GM18873 (cell line): ENCODE data around the gene NDUFA13.

Experiments used
- ATAC-seq: cut with Tn5 transposase; IDR thresholded peaks from one replicate; pipeline ENCODE4 v1.9.1; 2021; ENCODE audit warnings: mild to moderate bottlenecking, moderate library complexity, moderate number of reproducible peaks; ENCODE audit not compliant: unreplicated experiment, low FRiP score

The NDUFA13 gene

DNA sequence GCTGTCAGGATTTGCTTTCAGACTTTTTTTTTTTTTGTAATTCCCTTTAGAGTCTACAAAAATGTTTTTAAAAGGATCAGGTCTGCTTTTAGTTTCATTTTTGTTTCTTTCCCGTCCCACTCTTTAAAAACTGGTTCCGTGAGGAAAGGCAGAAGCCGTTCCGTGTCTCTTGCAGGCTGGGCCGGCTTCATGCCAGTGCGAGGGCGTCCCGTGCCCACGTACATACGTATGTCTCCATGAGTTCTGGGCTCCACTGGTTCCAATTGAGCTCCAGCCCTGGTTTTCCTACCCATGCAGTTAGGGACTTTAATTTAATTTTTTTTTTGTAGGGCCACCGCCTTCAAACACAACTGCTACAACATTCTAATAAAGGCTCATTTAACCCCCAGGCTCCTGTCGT is 9.4 kb upstream of the NDUFA13 start:
- ATAC-seq, result no peak

DNA sequence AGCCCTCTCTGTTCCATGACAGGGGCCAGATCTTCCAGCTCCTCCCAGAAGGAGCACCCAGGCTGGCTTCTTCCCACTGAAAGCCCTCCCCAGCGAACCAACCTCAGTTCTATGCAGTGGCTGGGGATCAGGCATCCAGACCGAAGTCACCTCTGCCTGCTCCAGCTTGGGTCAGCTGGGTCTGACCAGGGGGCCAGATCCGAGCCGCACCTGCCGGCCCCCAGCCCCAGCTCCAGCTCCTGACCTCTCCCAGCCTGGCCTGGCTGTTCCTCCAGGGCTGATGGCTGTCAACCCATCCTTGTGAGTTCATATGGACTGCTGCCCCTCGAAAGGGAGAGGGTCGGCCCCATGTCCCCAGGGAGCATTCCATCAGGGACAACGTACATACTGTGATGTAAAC is 8.7 kb upstream of the NDUFA13 start:
- ATAC-seq, result no peak

DNA sequence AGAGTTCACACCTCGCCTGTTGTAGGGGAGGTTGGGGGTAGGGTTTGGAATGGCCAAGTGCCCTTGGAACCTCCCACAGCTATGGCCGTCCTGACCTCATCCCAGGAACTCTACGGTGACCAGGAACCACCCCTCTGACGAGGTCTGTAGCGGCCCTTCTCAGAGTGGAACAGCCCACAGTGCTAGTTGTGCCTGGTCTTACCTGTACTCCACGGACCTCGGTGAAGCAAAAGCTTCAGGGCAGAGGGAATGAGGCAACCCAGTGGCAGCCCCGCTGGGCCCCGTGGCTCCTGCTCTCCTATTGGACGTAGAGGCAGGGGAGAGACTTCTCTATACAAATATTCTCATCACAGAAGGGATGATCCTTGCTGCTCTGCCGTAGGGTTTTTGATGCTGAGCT is 7.8 kb upstream of the NDUFA13 start:
- no peak for ATAC-seq

DNA sequence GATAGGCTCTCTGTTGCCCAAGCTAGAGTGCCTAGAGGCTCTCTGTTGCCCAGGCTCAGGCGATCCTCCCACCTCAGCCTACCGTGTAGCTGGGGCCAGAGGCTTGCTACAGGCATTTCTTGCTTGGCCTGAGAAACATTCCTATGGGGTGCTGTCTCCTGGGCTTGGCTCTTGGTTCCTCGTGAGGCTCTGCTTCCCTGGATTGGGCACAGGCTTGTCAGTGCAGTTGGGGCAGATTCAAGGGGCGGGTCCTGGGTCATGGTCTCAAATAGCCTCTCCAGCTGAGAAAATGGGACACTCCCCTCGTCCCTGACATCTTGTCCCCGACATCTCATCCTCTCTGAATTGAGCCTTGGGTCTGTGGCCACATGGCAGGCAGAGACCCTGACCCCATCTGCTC is 5.6 kb upstream of the NDUFA13 start:
- no peak for ATAC-seq

DNA sequence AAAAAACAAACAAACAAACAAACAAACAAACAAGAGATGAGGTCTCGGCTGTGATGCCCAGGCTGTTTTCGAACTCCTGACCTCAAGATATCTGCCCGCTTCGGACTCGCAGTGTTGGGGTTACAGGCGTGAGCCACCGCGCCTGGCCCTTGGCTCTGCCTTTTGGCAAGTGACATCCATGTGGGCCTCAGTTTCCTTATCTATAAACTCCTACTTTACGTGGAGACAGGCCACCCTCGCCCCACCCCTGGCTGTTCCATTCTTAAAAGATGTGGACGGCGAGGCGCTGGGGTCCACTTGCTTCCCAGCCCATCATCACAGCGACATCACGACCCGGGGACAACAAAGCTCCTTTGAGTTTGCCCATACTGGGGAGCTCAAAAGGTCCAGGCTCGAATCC is 2.3 kb upstream of the NDUFA13 start:
- no peak for ATAC-seq

DNA sequence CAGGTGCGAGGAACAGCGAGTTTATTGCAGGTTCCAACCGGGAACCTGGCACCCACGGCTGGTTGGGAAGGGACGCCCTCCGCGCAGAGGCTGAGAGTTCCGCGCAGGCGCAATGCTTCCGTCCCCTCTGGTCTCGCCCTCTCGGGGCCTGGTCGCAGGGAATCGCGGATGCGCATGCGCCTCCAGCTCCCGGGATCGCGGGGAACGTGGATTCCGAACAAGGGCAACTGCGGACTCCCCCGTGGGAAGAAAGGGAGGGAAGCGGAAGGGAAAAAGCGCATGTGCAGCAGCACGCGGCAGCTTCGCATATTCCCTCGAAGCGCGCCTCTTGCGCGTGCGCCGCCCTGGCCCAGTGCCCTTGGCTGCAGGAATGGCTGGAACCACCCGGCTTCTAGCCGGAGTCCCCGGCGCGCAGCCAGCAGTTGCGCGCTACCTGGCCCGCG is 1.8 kb upstream of the NDUFA13 start:
- ATAC-seq, result no peak

DNA sequence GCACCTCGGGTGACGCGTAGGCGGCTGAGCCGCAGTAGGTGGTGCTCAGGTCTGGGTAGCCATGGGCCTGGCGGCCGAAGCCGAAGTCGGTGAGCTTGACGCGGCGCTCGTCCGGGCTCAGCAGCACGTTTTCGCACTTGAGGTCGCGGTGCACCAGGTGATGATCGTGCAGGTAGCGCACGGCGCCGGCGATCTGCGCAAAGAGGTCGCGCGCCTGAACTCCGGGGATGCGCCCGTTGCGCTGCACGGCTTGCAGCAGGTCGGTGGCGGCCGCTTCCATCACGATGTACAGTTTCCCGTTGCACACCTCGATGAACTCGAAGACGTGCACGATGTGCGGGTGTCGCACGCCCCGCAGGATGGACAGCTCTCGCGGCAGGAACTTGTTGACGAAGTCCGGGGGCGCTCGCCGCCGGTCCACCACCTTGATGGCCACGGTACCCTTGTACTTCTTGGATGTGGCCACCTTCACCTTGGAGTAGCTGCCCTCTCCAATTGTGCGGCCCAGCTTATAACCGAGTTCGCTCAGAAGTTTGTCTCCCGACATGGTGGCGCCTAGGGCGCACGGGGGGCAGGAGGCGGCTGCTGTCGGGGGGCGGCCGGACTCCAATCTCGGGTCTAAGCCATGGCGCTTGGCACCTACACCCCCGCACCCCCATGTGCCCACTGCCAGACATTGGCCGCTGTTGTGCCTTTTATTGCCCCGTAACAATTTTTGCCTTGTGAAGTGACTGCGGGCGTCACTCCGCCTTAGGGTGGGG is 964 bp upstream of the NDUFA13 start, which contains the start of gene TSSK6:
TSSK6 (minus strand) TSS at position 668 of the 761 bp plus-strand sequence; CDS start at position 547, 121 bp downstream.
- ATAC-seq, result no peak

DNA sequence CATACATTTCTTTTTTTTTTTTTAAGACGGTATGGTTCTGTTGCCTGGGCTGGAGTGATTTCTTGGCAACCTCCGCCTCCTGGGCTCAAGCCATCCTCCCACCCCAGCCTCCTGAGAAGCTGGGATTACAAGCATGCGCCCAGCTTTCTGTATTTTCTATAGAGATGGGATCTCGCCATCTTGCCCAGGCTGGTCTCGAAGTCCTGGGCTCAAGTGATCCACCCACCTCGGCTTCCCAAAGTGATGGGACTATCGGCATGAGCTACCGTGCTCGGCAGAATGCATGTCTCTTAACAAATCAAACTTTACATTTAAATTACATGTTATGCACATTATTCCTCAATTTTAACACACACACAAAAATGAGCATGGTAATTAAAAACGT is 1.2 kb downstream of the NDUFA13 start:
- no peak for ATAC-seq

DNA sequence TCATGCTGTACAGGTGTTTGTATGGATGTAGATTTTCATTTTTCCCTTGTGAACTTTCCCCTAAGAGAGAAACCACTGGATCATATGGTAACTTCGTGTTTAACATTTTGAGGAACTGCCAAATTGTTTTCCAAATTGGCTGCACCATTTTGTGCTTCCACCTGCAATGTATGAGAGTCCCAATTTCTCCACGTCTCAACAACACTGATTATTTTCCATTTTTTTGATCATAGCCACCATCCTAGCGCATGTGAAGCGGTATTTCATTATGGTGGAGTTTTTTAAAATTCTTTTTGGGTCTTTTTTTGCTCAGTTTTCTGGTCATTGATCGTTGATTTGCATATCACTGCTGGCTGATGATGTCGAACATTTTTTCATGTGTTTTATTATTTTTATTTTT is 5.0 kb downstream of the NDUFA13 start:
- no peak for ATAC-seq

DNA sequence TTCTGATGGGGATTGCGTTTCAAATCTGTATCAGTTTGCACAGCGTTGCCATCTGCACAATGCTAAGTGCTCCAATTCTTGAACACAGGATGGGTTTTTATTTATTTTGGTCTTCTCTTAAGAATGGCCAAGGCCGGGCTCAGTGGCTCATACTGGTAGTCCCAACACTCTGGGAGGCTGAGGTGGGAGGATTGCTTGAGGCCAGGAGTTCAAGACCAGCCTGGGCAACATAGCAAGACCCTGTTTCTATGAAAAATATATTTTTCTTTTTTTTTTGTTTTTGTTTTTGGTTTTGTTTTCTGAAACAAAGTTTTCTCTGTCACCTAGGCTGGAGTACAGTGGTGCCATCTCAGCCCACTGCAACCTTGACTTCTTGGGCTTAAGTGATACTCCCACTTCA is 7.2 kb downstream of the NDUFA13 start:
- no peak for ATAC-seq

DNA sequence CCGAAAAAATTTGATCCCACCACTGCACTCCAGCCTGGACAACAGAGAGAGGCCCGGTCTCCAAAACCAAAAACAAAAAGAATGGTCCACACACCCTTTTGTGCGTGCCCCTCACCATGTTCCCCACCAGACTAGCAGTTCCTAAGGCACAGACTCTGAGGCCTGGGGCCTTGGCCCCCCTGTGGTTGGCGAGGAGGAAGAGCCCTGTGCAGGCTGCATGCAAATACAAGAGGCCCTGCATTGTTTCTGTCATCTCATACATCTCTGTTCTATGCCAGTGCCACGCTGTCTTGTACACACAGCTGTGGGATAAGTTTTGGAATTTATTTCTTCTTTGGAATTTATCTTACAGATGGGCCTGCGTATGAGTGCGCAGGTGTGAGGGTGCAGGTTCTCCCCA is 8.0 kb downstream of the NDUFA13 start:
- ATAC-seq, result no peak

DNA sequence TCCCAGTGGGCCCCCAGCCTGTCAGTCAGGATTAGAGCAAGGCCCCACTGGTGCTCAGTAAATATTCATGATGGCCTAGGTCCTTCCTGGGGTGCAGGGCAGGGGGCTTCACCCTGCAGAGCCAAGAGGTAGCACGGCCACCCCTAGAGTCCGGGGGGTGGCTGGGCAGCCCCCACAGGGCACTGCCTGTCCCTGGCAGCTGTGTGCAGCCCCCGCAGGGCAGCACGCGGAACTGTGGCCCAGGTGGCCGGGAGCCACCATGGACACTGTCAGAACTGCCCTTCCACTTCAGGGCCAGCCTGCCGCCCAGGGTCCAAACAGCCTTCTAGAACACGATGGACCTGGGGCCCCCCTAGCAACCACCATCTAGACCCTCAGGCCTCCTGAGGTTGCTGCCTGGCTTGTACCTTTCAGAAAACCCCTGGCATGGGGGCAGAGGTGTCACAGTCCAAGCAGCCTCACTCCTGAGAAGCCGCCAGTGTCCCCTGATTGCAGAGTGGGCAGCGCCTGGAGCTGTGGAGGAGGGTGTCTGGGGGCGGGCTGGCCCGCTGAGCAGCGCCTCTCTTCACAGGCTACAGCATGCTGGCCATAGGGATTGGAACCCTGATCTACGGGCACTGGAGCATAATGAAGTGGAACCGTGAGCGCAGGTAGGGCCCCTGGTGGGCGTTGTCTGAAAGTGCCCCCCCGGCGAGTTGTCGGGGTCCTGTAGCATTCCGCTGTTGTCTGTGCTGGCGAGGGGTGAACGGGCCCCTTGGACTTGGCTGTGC is 9.8 kb downstream of the NDUFA13 start:
- ATAC-seq, result no peak

DNA sequence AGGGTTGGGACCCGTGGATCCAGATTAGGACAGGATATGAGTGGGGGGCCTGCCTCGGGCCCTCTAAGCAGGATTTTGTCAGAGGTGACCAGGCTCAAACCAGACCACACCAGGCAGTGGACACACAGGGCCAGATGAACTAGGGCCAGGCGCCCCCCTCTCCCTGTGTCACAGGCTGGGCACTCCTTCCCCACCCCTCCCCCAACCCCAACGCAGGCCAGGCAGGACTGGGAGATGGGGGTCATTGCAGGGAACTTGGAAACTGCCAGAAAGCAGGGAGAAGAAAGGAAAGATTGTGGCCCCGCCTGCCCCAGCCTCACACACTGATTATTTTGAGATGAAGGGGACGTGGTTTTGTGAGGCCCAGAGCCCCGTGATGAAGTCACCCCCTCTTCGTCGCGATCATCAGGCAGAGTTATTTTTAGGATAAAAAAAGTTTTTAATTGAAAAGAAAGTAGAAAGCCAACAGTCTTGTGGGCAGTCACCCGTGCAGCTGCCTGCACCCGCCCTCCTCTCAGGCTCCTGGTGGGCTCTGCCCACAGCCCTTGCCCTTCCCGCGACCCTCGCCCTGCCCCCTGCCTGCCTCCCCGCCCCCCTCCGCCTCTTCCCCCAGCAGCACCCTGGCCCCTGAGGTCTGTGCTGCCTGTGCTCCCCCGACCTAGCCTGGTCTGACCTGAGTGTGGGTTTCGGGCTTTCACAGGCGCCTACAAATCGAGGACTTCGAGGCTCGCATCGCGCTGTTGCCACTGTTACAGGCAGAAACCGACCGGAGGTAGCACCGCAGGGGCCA is 10.8 kb downstream of the NDUFA13 start:
- no peak for ATAC-seq

DNA sequence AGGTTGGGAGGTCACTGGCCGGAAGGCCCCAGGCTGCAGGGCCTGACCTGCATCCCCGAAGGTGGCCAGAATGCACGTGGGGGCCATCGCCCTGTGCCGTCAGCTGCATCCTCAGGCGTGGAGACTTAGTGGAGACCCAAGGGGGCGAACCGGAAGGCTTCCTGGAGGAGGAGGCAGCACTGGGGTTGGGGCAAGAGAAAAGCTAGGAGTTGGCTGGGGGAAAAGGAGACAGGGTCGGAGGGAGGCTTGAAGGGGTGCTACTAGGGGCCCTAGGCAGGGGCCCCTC is 11.3 kb downstream of the NDUFA13 start:
- no peak for ATAC-seq

DNA sequence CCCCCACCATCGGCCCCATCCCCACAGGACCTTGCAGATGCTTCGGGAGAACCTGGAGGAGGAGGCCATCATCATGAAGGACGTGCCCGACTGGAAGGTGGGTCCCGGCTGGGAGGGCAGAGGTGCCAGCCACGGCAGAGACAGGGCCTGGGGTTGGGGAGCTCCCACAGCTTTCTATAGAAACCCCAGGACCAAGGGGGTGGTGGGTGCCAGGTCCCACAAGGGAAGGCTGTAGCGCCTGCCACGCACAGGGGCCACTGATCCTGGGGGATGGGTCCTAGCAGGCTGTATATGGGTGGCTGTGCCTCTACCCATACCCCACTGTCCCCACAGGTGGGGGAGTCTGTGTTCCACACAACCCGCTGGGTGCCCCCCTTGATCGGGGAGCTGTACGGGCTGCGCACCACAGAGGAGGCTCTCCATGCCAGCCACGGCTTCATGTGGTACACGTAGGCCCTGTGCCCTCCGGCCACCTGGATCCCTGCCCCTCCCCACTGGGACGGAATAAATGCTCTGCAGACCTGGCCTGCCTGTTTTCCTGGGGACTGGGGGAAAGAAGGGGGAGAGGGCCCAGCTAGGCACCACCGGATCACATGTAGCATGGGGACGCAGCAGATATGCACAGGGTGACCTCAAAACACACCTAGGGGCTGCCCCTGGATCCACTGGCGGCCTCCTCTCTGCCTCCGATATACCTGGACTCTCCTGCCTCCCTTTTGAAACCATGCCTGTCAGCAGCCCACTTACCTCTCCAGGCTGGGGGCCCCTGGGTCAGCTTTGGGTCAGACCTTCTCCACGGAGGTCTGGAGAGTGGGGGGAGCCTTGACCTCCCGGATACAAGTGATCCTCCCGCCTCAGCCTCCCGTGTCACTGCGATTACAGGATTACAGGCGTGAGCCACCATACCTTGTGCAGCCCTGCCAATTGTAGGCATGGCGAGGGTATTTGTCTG is 11.9 kb downstream of the NDUFA13 start:
- ATAC-seq, result no peak

DNA sequence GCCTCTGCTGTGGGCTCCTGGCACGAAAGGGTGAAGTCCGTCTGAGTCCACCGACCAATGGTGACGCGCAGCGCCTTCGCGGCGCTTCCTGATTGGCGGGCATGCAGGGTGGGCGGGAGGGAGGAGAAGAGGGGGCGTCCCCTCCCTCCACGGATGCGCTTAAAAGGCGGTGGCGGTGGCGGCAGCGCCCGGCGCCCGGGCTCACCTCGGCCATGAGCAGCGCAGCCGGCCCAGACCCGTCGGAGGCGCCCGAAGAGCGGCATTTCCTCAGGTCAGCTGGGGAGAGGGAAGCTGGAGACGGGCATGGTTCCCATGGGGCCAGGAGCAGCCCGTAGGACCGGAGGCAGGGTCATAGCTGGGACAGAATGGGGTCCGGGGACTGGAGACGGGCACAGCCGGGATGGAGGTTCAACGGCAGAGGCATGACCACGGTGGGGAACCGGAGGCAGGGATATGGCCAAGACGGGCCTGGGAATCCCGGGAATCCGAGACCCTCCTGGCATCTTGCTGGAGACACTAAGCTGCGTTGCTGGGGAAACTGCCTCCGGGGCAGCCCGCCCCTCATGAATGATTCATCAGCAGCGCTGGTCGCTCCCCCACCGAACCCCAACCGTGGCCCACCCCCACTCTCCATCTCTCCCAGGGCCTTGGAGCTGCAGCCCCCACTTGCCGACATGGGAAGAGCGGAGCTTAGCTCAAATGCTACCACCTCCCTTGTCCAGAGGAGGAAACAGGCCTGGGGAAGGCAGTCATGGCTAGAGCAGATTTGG is 12.9 kb downstream of the NDUFA13 start, which contains the start of gene YJEFN3:
YJEFN3 (plus strand) TSS at position 191 of the 770 bp plus-strand sequence; CDS start at position 213, 22 bp downstream.
- ATAC-seq, result no peak

DNA sequence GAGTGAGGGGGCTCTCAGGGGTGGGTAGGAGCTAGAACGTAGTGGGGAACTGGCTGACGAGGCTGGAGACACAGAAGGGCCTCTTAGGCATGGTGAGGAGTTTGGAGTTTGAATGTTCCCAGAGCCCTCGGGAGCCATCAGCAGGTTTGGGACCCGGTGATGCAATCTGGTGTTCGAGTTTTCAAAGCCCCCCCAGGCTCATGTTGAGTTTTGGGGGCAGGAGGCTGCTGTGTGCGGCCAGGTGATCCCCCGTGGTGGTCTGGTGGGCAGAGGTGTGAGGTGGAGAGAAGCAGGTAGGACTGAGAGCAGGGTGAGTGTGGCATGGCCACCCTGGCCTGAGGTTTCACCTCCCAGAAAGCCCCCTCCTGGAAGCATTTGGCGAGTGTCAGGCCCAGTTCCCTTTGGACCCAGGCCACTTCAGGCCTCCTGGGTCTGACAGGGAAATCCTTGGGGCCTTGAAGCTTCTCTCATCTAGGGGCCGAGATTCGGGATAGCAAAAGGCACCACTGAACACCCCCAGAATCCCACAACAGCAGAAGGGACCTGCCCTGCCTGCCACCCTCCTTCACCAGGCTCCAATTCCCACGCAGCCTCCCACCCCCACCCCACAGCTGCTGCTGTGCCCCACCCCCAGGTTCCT is 13.9 kb downstream of the NDUFA13 start:
- ATAC-seq, result no peak

DNA sequence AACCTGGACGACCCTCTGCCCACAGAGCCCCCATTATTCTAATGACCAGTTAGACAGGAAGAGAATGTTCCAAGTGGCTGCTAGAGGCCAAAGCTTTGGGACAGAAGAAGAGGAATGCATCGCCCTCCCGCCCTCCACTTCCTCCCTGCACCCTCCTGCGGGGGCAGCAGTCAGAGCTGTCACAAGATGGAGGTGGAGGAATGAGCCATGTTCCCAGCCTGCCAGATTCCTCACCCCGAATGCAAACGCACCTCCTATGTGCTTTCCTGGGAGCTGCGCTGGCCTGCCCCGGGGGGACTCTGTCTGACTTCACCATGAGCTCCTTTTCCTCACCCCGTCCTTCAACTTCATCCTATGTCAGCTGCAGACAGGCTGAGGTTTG is 14.4 kb downstream of the NDUFA13 start:
- no peak for ATAC-seq

DNA sequence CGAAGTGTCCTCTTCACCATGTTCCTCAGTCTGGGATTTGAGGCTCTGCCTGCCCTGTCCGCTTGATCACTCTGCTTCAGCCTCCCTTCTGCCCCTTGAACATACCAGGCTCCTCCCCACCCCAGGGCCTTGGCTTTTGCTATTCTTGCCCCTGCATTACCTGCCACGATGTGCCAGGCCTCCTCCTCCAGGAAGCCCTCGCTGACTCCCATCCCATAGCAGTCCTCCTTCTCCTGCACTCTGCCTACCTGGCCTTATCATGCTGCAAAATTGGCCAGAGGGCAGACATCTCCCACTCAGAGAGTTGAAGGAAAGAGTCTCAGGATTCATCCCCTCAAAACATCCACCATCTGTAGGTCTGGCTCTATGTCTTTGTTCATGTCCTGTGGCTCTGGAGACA is 14.9 kb downstream of the NDUFA13 start:
- ATAC-seq, result no peak
